Upper lobe of right lung (tissue), 1 donor: ENCODE measurements around the gene CARM1. TPM values are rescaled to one million over a fixed set of nuclear protein-coding genes. Genes with fewer than 3 reads are reported as not detected.
A peak's percentile ranks its signal among the peaks of the same experiment; 100 is the strongest.
"Not testable (repeated sequence)": the region's sequence is repeated elsewhere in the genome, so short reads cannot be mapped to it uniquely, and the experiment has no call there.

ENCODE experiments used
- ATAC-seq: fragments of 200-7000 bp; cut with Tn5 transposase; one replicate; pipeline ENCODE4 v1.9.1; 2020; ENCODE audit warnings: mild to moderate bottlenecking, moderate library complexity
- DNase-seq: peaks from one replicate; pipeline ENCODE4 v3.0.0-alpha.2; 2020
- H3K27ac ChIP-seq: fragments of 200-600 bp; one replicate; pipeline ENCODE4 v1.8.0; 2022
- H3K27me3 ChIP-seq: fragments of 200-600 bp; one replicate; pipeline ENCODE4 v1.8.0; 2022; ENCODE audit warnings: mild to moderate bottlenecking
- H3K36me3 ChIP-seq: fragments of 200-600 bp; one replicate; pipeline ENCODE4 v1.8.0; 2022
- H3K4me1 ChIP-seq: fragments of 200-600 bp; one replicate; pipeline ENCODE4 v1.8.0; 2022
- H3K4me3 ChIP-seq: fragments of 200-600 bp; one replicate; pipeline ENCODE4 v1.8.0; 2022; ENCODE audit warnings: mild to moderate bottlenecking
- H3K9me3 ChIP-seq: fragments of 200-600 bp; one replicate; pipeline ENCODE4 v1.8.0; 2022
- CTCF ChIP-seq: fragments of 200-600 bp; IDR thresholded peaks from one replicate; pipeline ENCODE4 v1.8.0; 2022; ENCODE audit warnings: antibody characterized with exemption
- intact Hi-C: fragments of 100-400 bp; cut with DNase I; formaldehyde crosslinking; loops from one replicate; pipeline ENCODE4 v1.11.0; 2022
- total RNA-seq: library from RNA; stranded (reverse); fragmentation: NEBNext Ultra II Directional; extraction: Animal tissue kit (Norgen Biotek cat#: 25700); gene quantifications from one replicate; pipeline ENCODE4 v1.2.1, GENCODE V29; 2021
- donor health status: DM: no; HTN: yes; CAD: no; lungs with severe emphysema.

The CARM1 gene
- total RNA-seq, 1 donor from 2014 or later = 25.5 TPM

- intact Hi-C loops = no loop called here
- ATAC-seq (peak; percentile 95), DNase-seq (peak; percentile 98)
- Histone ChIP-seq H3K27ac (peak within 1 kb of the TSS; percentile 89), H3K4me1 (peaks cover 19% of the 10 kb centered on the region), H3K27me3 (no peaks in the 10 kb centered on the region), H3K4me3 (peak within 1 kb of the TSS; percentile 98), H3K36me3 (peaks cover 28% of the 10 kb centered on the region), H3K9me3 (no peaks in the 10 kb centered on the region)
- TF ChIP-seq CTCF = no peak
These were observed 57.4 kb downstream of the CARM1 start, which contains the start of the genes TIMM29 and YIPF2 for GRCh38 chr19:10928563-10929401. TSS of gene TIMM29 (plus strand) at chr19:10928811. CDS start at chr19:10928823, 12 bp downstream. TSS of gene YIPF2 (minus strand) at chr19:10928639. CDS start at chr19:10928410, 229 bp downstream.

DNA sequence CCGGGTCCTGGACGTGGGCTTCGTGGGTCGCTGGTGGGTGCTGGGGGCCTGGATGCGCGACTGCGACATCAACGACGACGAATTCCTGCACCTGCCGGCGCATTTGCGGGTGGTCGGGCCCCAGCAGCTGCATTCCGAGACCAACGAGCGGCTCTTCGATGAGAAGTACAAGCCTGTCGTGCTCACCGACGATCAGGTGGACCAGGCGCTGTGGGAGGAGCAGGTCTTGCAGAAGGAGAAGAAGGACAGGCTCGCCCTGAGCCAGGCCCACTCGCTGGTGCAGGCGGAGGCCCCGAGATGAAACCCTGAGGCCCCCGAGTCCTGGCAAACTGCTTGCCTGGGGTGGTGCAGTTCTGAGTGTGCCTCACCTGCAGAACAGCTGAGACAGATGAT is 58.0 kb downstream of the CARM1 start:
- peaks cover 19% of the 10 kb centered on the region for H3K4me1 ChIP-seq
- H3K4me3 ChIP-seq = peak overlapping the region; percentile 98
- no peak for TF ChIP-seq CTCF
- peak overlapping the region; percentile 89 for H3K27ac ChIP-seq
- intact Hi-C loops = no loop called here
- ATAC-seq = no peak
- H3K27me3 ChIP-seq = no peaks in the 10 kb centered on the region
- H3K9me3 ChIP-seq = no peaks in the 10 kb centered on the region
- peaks cover 22% of the 10 kb centered on the region for H3K36me3 ChIP-seq
- no peak for DNase-seq

DNA sequence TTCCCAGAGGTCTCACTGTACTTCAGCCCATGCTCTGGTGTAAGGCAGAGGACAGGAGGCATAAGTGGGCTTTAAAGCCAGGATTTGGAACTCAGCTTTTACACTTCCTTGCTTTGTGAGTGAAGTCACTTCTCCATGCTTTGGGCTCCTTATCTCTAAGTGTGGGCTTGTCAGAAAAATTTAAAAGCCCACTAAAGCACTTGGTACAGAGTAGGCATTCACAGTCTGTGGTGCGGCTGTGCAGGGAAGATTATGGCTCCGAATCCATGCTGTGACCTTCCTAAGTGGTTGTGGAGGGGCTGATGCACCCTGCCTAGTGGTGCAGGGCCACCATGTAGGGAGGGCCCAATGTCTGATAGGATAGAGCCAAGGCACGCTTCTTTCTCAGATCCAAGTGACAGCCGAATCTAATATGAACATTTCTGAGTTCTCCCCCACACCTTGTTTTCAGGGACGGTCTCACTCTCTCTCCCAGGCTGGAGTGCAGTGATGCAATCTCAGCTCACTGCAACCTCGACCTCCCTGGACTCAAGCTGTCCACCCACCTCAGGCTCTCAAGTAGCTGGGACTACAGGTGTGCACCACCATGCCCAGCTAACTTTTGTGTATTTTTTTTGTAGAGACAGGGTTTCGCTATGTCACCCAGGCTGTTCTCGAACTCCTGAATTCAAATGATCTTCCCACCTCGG is 64.2 kb downstream of the CARM1 start:
- H3K4me3 ChIP-seq = no peak overlapping the region
- H3K9me3 ChIP-seq = no peaks in the 10 kb centered on the region
- peaks cover 3% of the 10 kb centered on the region for H3K4me1 ChIP-seq
- H3K36me3 ChIP-seq = peaks cover 13% of the 10 kb centered on the region
- DNase-seq (no peak), ATAC-seq (no peak)
- TF ChIP-seq CTCF = no peak
- H3K27ac ChIP-seq = no peak overlapping the region
- H3K27me3 ChIP-seq = no peaks in the 10 kb centered on the region
- intact Hi-C loops = no loop called here

DNA sequence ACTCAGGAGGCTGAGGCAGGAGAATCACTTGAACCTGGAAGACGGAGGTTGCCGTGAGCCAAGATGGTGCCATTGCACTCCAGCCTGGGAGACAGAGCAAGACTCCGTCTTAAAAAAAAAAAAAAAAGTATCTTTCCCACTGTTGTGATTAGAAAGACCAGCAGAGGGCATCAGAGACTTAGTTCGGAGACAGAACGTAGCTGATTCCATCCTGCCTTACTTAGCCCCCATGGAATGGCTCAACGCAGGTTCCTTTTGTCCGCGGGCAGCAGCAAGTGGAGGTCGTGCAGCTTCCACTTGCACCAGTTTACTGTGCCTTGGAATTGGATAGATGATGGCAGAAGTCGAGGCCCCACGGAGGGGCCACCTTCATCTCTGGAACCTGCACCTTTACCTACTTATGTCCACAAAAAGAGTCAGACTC is 65.3 kb downstream of the CARM1 start:
- Histone ChIP-seq H3K27me3 (no peaks in the 10 kb centered on the region), H3K4me1 (peaks cover 3% of the 10 kb centered on the region)

GRCh38 chr19:10941649-10942048 is 70.3 kb downstream of the CARM1 start:
- H3K4me3 ChIP-seq, H3K36me3 ChIP-seq, H3K27me3 ChIP-seq, intact Hi-C loops, H3K9me3 ChIP-seq, DNase-seq, ATAC-seq: not testable (repeated sequence)
- Histone ChIP-seq H3K4me1 (peaks cover 10% of the 10 kb centered on the region), H3K27ac (peak overlapping the region; percentile 6)

More for the DNA sequence above, 65.3 kb downstream of the CARM1 start:
- H3K36me3 ChIP-seq = peaks cover 9% of the 10 kb centered on the region
- no peak overlapping the region for H3K4me3 ChIP-seq
- H3K27ac ChIP-seq = no peak overlapping the region
- intact Hi-C loops = no loop called here
- peak; percentile 61 for TF ChIP-seq CTCF
- no peak for DNase-seq
- ATAC-seq = peak; percentile 87
- H3K9me3 ChIP-seq = no peaks in the 10 kb centered on the region

- H3K4me1 ChIP-seq, H3K9me3 ChIP-seq, intact Hi-C loops: not testable (repeated sequence)
These were observed 72.1 kb downstream of the CARM1 start for GRCh38 chr19:10943412-10943811.

More at GRCh38 chr19:10943412-10943811, 72.1 kb downstream of the CARM1 start:
- not testable (repeated sequence) for ATAC-seq, DNase-seq, H3K36me3 ChIP-seq, H3K27me3 ChIP-seq, H3K4me3 ChIP-seq, H3K27ac ChIP-seq
